GM18519 (cell line): ENCODE measurements around the gene DYNC2I2.
"Not testable (repeated sequence)": the region's sequence is repeated elsewhere in the genome, so short reads cannot be mapped to it uniquely, and the experiment has no call there.

ENCODE experiments used
- ATAC-seq: cut with Tn5 transposase; IDR thresholded peaks from one replicate; pipeline ENCODE4 v1.9.1; 2021; ENCODE audit warnings: mild to moderate bottlenecking, moderate library complexity; ENCODE audit not compliant: unreplicated experiment, low FRiP score

Gene DYNC2I2

DNA sequence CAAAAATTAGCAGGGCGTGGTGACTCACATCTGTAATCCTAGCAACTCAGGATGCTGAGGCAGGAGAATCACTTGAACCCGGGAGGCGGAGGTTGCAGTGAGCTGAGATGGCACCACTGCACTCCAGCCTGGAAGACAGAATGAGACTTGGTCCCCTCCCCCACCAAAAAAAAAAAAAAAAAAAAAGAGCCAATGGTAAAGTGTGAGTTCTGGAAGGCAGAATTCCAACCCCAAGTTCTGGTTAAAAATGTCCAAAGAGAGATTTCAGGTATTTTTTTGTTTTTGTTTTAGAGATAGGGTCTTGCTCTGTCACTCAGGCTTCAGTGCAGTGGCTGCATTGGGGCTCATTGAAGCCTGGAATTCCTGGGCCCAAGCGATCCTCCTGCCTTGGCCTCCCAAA, 30.8 kb upstream of the DYNC2I2 start:
- no peak for ATAC-seq

GRCh38 chr9:128685636-128686489, 29.2 kb upstream of the DYNC2I2 start:
- no peak for ATAC-seq

GRCh38 chr9:128684325-128685199, 27.9 kb upstream of the DYNC2I2 start:
- ATAC-seq = no peak

GRCh38 chr9:128684065-128684324, 27.3 kb upstream of the DYNC2I2 start:
- no peak for ATAC-seq

DNA sequence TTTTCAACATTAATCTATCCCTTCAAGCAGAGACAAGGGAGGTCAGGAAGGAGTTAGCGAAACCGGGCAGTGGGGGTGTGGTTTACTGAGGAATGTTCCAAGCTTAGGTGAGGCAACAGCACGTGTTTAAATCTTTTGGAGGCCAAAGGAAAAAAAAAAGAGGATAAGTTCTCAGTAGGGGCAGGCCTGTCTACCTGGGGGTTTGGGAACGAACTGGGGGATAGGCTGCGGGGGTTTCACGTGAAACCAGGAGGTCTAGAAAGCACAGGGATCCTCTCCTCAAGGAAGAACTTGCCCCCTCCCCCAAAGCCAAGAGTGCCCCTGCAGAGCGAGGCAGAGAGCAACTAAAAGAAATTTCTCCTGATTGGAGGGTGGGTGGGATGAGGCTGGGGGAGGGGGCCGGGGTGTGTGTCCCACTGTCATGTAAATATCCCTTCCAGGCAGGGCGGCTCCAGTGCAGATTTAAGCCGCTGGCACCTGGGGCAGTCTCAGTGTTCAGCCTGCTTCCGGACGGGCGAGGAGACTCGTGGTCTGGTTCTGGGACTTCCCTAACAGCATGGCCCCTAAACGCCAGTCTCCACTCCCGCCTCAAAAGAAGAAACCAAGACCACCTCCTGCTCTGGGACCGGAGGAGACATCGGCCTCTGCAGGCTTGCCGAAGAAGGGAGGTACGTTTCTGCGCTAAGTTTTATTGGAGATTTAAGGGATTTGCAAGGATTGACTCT, 26.9 kb upstream of the DYNC2I2 start:
- no peak for ATAC-seq

DNA sequence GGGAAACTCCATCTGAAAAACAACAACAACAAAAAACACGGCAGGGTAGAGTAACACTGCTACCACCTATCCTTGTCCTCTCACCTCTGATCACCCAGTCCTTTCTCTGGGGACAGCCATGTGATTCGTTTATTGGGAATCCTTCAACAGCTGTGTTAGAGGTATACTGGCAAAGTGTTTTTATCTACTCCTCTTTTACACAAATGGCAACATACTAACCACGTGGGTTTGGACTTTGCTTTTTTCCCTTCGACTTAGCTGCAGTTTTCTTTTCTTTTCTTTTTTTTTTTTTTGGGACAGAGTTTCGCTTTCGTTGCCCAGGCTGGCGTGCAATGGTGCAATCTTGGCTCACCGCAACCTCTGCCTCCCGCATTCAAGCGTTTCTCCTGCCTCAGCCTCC, 21.1 kb upstream of the DYNC2I2 start:
- ATAC-seq = no peak

DNA sequence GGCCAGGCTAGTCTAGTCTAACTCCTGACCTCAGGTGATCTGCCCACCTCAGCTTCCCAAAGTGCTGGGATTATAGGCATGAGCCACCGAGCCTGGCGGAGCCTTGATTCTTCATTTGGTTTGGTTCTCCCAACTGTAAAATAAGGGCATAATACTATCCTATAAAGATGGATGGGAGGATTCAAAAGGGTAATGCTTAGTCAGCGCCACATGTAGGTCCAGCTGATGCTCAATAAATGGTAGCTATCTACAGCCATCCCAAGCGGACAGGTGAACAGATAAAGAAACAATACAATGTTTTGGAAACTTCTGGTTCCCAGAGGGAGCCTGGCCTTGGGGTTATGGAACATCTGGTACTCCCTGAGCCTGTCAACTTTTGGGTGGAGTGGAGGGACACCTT, 18.7 kb upstream of the DYNC2I2 start:
- no peak for ATAC-seq

- no peak for ATAC-seq
These were observed 13.1 kb upstream of the DYNC2I2 start for GRCh38 chr9:128669786-128670185.

DNA sequence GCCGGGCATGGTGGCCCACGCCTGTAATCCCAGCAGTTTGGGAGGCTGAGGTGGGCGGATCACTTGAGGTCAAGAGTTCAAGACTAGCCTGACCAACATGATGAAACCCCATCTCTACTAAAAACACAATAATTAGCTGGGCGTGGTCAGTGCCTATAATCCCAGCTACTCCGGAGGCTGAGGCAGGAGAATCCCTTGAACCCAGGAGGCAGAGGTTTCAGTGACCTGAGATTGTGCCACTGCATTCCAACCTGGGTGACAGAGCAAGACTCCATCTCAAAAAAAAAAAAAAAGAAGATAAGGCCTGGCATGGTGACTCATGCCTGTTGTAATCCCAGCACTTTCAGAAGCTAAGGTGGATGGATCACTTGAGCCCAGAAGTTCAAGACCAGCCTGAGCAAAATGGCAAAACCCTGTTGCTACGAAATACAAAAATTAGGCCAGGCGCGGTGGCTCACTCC, 9.9 kb upstream of the DYNC2I2 start:
- ATAC-seq = not testable (repeated sequence)

DNA sequence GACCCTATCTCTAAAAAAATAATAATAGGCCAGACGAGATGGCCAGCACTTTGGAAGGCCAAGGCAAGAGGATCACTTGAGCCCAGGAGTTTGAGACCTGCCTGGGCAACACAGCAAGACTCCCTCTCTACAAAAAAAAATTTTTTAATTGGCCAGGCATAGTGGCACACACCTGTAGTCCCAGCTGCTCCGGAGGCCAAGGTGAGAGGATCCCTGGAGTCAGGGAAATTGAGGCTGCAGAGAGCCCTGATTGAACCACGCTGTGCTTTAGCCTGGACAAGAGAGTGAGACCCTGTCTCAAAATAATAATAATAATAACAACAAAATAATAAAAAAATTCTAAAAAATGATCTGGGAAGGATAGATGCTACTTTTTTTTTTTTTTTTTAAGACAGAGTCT, 1.1 kb upstream of the DYNC2I2 start:
- ATAC-seq = no peak

DNA sequence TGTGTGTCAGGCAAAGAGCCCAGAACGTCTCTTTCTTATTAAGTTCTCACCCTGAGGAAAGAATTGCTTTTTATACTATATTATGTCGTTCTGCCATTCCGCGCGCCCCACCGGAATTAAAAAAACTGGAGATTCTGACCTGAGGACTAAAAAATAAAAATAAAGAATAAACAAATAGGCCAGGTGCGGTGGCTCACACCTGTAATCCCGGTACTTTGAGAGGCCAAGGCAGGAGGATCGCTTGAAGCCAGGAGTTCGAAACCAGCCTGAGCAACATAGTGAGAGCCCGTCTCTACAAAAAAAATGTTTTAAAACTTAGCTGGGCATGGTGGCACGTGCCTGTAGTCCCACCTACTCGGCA, 677 bp upstream of the DYNC2I2 start:
- ATAC-seq = no peak

DNA sequence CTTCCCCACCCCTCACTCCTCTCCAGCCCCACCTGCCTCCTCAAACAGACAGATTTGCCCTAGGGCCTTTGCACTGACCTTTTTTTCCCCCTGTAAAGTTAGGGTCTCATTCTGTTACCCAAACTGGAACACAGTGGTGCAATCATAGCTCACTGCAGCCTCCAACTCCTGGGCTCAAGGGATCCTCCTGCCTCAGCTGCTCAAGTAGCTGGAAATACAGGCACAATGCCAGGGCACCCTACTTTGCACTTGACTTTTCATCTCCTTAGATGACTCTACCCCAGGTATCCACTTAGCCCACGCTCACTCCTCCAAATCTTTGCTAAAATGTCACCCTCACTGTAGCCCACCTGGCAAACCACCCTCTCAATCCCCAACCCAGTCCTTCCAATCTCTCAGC, 2.2 kb downstream of the DYNC2I2 start:
- no peak for ATAC-seq

- ATAC-seq = no peak
These were observed 2.7 kb downstream of the DYNC2I2 start for GRCh38 chr9:128653908-128654307.

- ATAC-seq = no peak
These were observed 4.8 kb downstream of the DYNC2I2 start for GRCh38 chr9:128651798-128652197.

GRCh38 chr9:128648206-128648605, 8.4 kb downstream of the DYNC2I2 start:
- not testable (repeated sequence) for ATAC-seq

DNA sequence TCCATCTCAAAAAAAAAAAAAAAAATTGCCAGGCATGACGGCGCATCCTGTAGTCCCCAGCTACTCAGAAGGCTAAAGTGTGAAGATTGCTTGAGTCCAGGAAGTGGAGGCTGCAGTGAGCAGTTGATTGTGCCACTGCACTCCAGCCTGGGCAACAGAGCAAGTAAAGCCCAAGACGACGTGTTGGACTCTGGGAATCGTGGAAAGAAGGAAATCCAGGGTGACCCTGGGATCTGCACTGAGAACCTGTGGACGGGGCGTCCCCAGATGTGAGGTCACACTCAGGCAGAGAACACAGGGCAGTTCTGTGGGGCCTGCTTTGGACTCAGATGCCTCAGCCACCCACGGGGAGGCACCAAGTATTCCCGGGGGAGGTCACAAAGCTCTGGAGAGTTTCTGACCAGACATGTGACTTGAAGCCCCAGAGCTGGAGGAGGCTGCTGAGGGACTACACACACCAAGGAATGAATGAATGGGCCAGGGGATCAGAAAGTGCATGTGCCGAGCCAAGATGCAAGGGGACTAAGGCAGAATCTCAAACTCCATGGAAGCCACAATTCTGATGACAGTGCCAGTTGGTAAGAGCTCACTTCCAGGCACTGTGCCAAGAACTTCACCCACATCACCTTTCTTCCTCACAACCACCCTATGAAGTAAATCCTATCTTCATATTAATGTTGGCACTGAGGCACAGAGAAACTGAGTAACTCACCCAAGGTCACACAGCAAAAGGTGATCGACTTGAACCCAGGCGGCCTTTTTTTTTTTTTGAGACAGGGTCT, 12.9 kb downstream of the DYNC2I2 start:
- no peak for ATAC-seq

DNA sequence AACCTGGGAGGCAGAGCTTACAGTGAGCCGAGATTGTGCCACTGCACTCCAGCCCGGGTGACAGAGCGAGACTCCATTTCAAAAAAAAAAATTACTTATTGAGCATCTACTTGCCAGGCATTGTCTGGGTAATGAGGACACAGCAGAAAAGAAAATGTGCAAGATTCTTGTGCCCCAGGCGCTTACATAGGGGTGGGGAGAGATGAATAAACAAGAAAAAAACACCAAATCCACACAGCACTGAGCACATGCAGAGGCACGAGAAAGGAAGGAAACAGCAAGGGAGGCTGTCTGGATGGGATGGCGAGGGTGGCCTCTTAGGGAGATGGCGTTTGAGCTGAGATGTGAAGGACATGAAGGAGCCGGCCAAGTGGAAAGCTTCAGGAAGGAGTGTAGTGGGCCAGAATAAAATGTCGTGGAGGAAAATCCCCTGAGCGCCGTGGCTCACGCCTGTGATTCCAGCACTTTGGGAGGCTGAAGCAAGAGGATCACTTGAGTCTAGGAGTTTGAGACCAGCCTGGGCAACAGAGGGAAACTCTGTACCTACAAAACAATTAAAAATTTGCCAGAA, 13.9 kb downstream of the DYNC2I2 start:
- ATAC-seq = no peak

- no peak for ATAC-seq
These were observed 16.0 kb downstream of the DYNC2I2 start for GRCh38 chr9:128640603-128641002.

GRCh38 chr9:128638580-128638979, 18.1 kb downstream of the DYNC2I2 start:
- ATAC-seq = no peak

DNA sequence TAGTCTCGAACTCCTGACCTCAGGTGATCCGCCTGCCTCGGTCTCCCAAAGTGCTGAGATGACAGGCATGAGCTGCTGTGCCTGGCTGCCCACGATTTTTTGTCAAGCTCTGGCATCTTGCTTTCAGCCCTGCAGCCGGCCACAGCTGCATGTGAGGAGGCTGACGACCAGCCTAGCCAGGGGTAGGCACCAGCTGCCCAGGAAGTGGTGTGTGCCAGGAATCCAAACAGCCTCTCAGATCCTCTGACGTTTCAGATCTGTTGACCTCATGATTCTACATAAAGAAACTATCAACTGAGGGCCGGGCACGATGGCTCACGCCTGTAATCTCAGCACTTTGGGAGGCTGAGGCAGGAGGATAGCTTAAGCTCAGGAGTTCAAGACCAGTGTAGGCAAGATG, 19.0 kb downstream of the DYNC2I2 start:
- no peak for ATAC-seq
